Kidney epithelial cell (primary cell): ENCODE data around the gene GRIK2. TPM values are rescaled to one million over a fixed set of nuclear protein-coding genes. Genes with fewer than 3 reads are reported as not detected.

Experiments used
- DNase-seq: peaks from one replicate; pipeline ENCODE4 v3.0.0-alpha.2; 2010; ENCODE audit warnings: low read depth
- H3K27me3 ChIP-seq: 2 replicates; pipeline ENCODE4 v1.6.0; 2011; ENCODE audit warnings: low read length; ENCODE audit not compliant: control insufficient read depth, insufficient read depth
- H3K36me3 ChIP-seq: 2 replicates; pipeline ENCODE4 v1.5.1; 2011; ENCODE audit warnings: low read length; ENCODE audit not compliant: control insufficient read depth, insufficient read depth
- H3K4me3 ChIP-seq: 2 replicates; pipeline ENCODE4 v1.5.1; 2011; ENCODE audit warnings: low read depth, mild to moderate bottlenecking, control low read depth, low read length
- total RNA-seq: library from RNA; depleted of rRNA; stranded (reverse); fragments of >200 nt; gene quantifications from 2 replicates; pipeline ENCODE4 v1.2.3, GENCODE V29; 2015
- TF ChIP-seq, protein P1 (sequence below): IDR thresholded peaks from 2 replicates; pipeline ENCODE4 v1.5.1; 2011; ENCODE audit warnings: mild to moderate bottlenecking, moderate library complexity, low read length, control low read depth, inconsistent platforms; ENCODE audit not compliant: insufficient read depth, poor library complexity, severe bottlenecking

GRIK2 gene
- total RNA-seq, 1 donor from 2014 or later: 0.13 TPM

DNA sequence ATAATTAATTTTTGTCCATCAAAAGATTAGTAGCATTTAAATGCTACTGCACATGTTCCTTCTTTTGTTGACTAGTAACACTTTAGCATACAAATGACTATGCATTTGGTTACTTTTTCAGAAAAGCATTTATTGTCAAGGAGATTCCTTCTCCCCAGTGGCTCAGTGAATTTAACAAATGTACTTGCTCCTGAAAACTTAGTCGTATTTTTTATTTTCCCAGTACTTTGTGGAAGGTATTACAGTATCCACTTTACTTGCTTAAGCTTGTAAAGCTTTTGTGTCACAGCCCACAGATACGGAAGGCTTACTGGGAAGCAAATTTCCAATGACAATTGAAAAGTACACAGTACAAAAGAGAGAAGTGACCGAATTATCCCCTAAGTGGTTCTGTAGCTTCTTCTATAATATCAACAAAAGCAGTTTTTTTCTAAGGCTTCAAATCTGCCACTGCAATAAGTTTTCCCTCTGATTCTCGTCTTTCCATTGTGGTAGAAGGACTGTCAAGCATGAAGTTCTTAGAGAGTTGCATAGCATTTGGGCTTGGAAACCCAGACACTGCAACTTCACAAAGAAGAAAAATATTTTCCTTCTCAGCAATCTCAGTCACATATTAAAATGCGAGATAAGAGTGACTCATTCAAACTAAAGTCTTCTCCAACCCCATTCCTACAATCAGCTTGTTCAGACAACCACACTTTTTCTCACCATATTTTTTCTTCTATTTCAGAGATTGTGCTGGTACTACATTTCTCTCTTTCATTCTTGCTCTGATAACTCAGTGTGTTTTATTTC lies 431.2 kb downstream of the GRIK2 start:
- no peak overlapping the region for H3K4me3 ChIP-seq
- no peaks in the 10 kb centered on the region for H3K27me3 ChIP-seq
- no peak for DNase-seq

DNA sequence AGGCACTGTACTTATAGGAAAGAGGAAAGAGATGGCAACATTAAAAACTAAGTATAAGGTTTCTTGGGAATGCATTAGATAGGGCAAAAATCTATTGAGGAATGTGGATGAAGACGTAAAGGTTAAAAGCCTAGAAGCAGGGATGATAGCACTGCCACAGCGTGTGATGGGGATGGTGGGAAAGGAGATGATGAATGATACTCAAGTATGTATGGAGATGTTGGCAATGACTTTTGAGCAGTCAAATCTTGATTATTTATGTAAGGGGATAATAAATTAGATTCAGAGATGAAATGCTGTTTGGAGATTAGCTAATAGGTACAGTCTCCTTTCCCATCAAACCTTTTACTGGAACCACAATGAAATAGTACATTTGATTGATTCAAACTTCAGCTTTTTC lies 432.8 kb downstream of the GRIK2 start:
- Histone ChIP-seq H3K36me3 (no peaks in the 10 kb centered on the region), H3K27me3 (no peaks in the 10 kb centered on the region), H3K4me3 (no peak overlapping the region)
- TF ChIP-seq, protein P1, sequence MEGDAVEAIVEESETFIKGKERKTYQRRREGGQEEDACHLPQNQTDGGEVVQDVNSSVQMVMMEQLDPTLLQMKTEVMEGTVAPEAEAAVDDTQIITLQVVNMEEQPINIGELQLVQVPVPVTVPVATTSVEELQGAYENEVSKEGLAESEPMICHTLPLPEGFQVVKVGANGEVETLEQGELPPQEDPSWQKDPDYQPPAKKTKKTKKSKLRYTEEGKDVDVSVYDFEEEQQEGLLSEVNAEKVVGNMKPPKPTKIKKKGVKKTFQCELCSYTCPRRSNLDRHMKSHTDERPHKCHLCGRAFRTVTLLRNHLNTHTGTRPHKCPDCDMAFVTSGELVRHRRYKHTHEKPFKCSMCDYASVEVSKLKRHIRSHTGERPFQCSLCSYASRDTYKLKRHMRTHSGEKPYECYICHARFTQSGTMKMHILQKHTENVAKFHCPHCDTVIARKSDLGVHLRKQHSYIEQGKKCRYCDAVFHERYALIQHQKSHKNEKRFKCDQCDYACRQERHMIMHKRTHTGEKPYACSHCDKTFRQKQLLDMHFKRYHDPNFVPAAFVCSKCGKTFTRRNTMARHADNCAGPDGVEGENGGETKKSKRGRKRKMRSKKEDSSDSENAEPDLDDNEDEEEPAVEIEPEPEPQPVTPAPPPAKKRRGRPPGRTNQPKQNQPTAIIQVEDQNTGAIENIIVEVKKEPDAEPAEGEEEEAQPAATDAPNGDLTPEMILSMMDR: no peak
- no peak for DNase-seq

More for the DNA sequence above, 431.2 kb downstream of the GRIK2 start:
- no peaks in the 10 kb centered on the region for H3K36me3 ChIP-seq
- TF ChIP-seq, protein P1: no peak

DNA sequence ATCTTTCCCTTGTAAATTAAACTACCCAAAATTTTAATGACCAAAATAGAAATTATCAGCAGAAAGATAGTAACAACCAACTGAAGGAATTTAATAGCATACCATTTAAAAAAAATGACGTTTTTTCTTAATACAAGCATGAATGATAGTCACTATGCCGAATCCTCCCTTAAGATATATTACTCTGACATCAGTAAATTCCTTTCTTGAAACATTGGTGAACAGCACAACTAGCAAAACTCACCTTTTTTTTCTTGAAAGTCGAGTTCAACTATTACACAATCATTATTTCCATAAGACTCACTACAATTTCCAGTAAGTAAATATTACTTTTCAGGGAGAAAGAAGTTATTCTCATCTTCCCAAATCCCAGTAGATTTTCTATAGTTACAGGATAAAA lies 433.2 kb downstream of the GRIK2 start:
- DNase-seq: no peak
- TF ChIP-seq, protein P1: no peak
- H3K4me3 ChIP-seq: no peak overlapping the region
- H3K27me3 ChIP-seq: no peaks in the 10 kb centered on the region
- H3K36me3 ChIP-seq: no peaks in the 10 kb centered on the region

DNA sequence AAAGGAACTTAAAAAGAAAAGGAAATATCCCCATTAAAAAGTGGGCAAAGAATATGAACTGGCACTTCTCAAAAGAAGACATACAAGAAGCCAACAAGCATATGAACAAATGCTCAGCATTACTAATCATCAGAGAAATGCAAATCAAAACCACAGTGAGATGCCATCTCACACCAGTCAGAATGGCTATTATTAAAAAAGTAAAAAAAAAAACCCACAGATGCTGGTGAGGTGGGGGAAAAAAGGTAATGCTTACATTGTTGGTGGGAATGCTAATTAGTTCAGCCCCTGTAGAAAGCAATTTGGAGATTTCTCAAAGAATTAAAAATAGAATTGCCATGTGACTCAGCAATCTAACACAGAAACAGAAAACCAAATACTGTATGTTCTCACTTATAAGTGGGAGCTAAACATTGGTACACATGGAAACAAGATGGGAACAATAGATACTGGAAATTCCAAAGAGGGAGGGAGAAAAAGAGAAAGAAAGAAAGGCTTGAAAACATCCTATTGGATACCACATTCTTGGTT lies 437.1 kb downstream of the GRIK2 start:
- no peak for DNase-seq
- no peak overlapping the region for H3K4me3 ChIP-seq

DNA sequence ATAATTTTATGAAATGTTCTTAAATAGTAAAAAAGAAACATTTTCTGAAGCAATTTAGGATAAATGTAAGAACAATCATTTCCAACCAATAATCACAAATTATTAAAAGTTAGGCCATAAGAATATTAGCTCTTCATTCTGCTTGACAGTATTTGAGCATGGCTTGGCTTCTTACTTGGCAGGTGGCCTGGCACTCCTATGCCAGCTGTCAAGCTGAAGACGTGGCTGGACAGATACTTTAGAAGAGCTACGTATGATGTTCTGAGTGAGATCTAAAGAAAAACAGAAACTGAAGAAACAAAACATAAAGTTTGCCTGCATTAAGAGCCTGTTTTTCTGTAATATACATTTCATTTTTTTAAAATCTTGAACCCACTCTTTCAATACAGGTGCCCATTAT lies 438.9 kb downstream of the GRIK2 start:
- DNase-seq: no peak
- TF ChIP-seq, protein P1: no peak
- H3K4me3 ChIP-seq: no peak overlapping the region
- no peaks in the 10 kb centered on the region for H3K27me3 ChIP-seq
- H3K36me3 ChIP-seq: no peaks in the 10 kb centered on the region

More for the DNA sequence above, 437.1 kb downstream of the GRIK2 start:
- TF ChIP-seq, protein P1: no peak
- Histone ChIP-seq H3K36me3 (no peaks in the 10 kb centered on the region), H3K27me3 (no peaks in the 10 kb centered on the region)
